ENCODE data around the gene PEX14. TPM values are rescaled to one million over a fixed set of nuclear protein-coding genes. Genes with fewer than 3 reads are reported as not detected.

Gene PEX14
- total RNA-seq, 2 experiments from 2014 or later: 19.6 to 19.9 TPM

- CTCF ChIA-PET: no interaction called here
- POLR2A ChIA-PET: no interaction called here
These were observed 191.4 kb downstream of the PEX14 start for GRCh38 chr1:10665930-10666850.

DNA sequence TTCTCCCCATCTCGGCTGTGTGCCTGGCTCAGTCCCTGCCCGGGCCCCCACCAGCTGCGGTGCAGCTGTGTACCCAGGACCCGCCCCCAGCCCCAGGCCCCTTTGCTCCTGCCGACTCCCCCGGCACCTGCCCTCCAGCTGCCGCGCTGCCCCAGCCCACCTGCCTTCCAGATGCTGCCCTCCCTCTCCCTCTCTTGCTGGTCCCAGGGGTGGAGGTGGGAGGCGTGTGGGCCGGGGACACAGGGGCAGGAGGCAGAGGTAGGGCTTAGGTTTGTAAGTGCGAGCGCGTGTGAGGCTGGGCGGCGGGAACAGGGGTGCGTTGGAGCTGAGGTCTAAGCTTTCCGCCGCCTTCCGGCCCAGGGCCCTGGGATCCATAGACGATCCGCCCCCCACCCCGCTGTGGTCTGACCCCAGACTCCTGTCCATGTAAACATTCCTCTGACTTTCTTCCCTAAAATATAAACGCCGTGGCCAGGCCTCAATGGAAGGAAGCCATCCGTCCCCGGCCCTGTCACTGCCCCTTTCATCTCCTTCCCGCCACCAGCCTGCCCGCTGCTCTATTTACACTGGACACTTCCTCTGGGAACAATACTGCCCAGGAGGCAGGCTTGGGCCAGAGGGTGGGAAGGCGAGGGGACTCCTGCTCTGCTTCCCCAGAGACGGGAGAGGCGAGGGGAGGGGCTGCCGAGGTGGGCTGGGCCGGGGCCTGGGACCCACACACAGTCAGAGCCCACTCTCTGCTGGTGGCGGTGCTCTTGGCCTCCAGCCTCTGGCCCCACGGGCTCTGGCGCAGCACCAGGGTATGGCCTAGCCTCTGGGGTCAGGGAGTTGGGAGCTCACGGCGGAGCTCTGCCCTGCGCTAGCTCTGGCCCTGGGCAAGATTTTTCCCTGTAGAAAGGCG, 193.4 kb downstream of the PEX14 start:
- CTCF ChIA-PET: no interaction called here
- POLR2A ChIA-PET: no interaction called here

- ChIA-PET POLR2A (no interaction called here), CTCF (no interaction called here)
These were observed 194.8 kb downstream of the PEX14 start for GRCh38 chr1:10669570-10669969.

DNA sequence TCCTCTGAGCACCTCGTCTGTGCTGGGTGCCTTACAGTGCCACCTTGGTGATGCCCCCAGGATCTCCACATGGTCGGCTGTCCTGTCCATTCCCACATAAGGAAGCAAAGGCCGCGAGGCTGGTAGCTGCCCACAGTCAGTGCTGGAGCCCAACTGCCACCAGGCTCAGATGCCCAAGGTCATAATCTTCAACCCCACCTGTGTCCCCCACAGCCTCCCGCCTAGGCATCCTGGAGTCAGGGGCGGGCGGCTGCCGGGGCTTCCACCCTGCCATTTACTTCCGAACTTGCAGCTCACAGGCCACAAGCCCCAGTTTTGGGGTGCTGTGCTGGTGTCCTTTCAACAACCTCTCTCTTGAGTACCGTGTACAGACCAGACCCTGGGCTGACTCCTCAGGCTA, 195.4 kb downstream of the PEX14 start:
- ChIA-PET POLR2A (no interaction called here), CTCF (no interaction called here)

GRCh38 chr1:10671090-10671489, 196.3 kb downstream of the PEX14 start:
- ChIA-PET POLR2A (no interaction called here), CTCF (no interaction called here)

DNA sequence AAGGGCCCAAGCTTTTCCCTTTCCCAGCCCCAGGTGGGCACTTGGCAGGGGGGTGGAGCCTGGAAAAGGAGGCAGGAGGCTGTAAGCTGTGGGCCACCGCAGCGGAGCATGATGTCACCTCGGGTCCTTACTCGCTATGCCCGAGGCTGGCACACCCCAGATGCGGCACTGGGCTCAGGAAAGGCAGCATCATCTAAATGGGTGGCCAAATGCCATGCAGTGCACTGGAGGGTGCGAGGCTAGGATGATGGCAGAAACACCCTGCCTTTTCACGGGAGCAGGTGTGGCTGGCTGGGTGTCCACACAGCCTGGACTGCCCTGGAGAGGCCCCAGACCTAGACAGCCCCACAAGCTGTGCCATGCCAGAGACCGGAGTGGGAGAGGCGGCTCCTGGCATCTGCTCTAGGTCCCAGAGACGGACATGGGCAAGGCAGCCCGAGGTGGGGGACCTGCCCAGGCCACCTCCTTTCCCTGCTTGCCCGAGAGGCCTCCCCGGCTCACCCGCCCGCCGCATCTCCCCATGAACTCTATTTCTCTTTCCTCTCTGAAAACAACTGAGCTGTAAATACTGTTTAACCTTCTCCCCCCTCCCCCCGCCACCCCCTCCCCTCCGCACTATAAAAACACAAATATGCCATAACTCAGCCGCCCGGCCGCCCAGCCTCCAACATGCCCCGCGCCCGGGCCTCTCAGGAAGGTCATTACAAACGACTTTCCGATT, 197.0 kb downstream of the PEX14 start:
- POLR2A ChIA-PET: no interaction called here
- CTCF ChIA-PET: no interaction called here

- ChIA-PET POLR2A (no interaction called here), CTCF (no interaction called here)
These were observed 197.7 kb downstream of the PEX14 start for GRCh38 chr1:10672343-10673050.

- ChIA-PET POLR2A (no interaction called here), CTCF (no interaction called here)
These were observed 198.5 kb downstream of the PEX14 start for GRCh38 chr1:10673109-10673711.

GRCh38 chr1:10674222-10674621, 199.5 kb downstream of the PEX14 start:
- POLR2A ChIA-PET: no interaction called here
- CTCF ChIA-PET: no interaction called here

GRCh38 chr1:10674700-10675609, 200.2 kb downstream of the PEX14 start:
- ChIA-PET POLR2A (no interaction called here), CTCF (no interaction called here)

DNA sequence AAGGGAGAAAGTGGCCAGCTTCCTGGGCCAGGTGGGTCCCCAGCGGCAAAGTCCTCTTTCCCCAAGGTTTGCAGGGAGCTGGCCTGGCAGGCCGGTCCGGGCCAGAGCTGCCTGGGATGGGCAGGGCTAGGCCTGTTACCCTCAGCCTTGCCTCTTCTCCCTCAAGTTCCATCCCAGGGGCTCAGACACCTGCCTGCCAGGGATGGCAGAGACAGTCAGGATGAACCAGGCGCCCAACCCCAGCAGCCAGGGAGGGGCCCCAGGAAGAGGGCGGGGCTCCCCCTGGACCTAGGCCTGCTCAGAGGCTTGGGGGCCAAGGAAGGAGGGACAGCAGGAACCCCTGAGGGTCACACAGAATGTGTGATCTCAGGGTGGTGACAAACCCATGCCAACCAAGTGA, 201.1 kb downstream of the PEX14 start:
- ChIA-PET POLR2A (no interaction called here), CTCF (no interaction called here)

- ChIA-PET CTCF (no interaction called here), POLR2A (no interaction called here)
These were observed 202.2 kb downstream of the PEX14 start for GRCh38 chr1:10676963-10677362.

- ChIA-PET CTCF (no interaction called here), POLR2A (interaction anchor here (0.5 kb wide), 1 partner anchor 15 kb away, joined by 4 read pairs; no protein-coding TSS in a partner anchor)
These were observed 203.0 kb downstream of the PEX14 start for GRCh38 chr1:10677491-10678391.

- ChIA-PET POLR2A (interaction anchor here (0.7 kb wide), 1 partner anchor 296 kb away, joined by 7 read pairs; no protein-coding TSS in a partner anchor), CTCF (no interaction called here)
These were observed 203.7 kb downstream of the PEX14 start for GRCh38 chr1:10678402-10678801.

DNA sequence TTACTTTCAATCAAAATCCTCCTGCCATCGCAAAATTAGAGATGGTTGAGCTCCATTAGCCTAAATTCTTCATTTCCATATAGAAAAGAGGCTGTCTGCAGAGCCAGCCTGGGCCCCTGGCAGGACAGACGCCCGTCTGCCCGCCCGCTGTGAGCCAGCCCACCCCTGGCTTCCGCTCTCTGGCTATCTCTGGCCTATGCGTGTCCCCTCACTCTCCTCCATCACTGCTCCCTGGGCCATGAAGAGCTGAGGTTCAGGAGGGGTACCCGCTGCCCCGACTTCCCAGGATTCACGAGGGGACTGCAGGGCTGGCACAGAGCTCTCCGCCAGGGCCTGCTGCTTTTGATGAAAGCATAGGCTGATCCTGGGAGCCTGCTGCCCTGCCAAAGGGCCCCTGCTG, 204.1 kb downstream of the PEX14 start:
- ChIA-PET CTCF (no interaction called here), POLR2A (interaction anchor here (0.7 kb wide), 1 partner anchor 295 kb away, joined by 7 read pairs; no protein-coding TSS in a partner anchor)

GRCh38 chr1:10679496-10680220, 204.9 kb downstream of the PEX14 start:
- CTCF ChIA-PET: no interaction called here
- POLR2A ChIA-PET: no interaction called here

All from activated CD8-positive, alpha-beta memory T cell treated with anti-CD3 and anti-CD28 coated beads for 36 hours (primary cell).